GM12801 (cell line): ENCODE results near the gene WFIKKN1.

ENCODE experiments used
- CTCF ChIP-seq: IDR thresholded peaks from one replicate; pipeline ENCODE4 v1.5.1; 2011; ENCODE audit warnings: control low read depth; ENCODE audit not compliant: insufficient read length; ENCODE audit errors: extremely low read depth

Gene WFIKKN1

DNA sequence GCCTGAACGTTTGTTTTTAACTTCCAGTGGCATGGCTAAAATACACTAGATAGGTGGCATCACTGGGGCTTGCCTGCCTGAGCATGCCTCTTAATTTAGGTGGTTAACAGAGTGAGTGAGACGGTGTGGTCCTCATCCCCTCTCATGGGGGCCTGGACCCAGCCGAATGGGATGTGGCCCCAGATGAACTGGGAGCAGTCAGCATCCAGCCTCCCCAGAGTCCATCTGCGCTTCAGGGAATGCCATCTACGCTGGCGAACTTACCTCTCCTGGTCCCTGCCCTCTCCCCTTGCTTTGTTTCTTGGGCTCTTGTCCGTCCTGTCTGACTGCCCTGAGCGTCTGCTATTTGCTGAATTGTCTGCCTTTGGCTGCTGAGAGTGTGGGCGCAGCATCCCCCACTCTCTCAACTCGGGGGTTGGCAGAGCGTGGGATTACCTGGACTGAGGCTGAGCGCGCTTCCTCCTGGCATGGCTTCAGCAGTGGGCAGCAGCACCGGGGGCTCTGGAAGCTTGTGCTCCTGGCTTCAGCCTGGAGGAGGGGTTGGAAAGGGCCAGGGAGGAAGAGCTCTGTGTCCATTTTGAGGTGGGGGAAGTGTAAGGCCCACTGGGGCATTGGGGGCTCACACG, 38.8 kb upstream of the WFIKKN1 start:
- TF ChIP-seq CTCF = no peak

- TF ChIP-seq CTCF = no peak
Measured at GRCh38 chr16:592518-593306, 38.1 kb upstream of the WFIKKN1 start.

GRCh38 chr16:593406-593805, 37.4 kb upstream of the WFIKKN1 start:
- no peak for TF ChIP-seq CTCF

GRCh38 chr16:593807-594206, 37.0 kb upstream of the WFIKKN1 start:
- no peak for TF ChIP-seq CTCF

GRCh38 chr16:595094-595528, 35.7 kb upstream of the WFIKKN1 start:
- TF ChIP-seq CTCF = no peak

GRCh38 chr16:595942-596735, 34.6 kb upstream of the WFIKKN1 start:
- no peak for TF ChIP-seq CTCF

GRCh38 chr16:596736-597060, 34.1 kb upstream of the WFIKKN1 start:
- no peak for TF ChIP-seq CTCF
